GM12891 (cell line): Measurements from ENCODE around the gene MAGEF1.

Experiments
- POLR2A ChIP-seq: IDR thresholded peaks from 2 replicates; pipeline ENCODE4 v1.6.1; 2011; ENCODE audit warnings: low read depth, low read length, control low read depth
- TAF1 ChIP-seq: IDR thresholded peaks from 2 replicates; pipeline ENCODE4 v1.6.1; 2011; ENCODE audit warnings: low read depth, low read length, control low read depth

GRCh38 chr3:184752361-184752760, 40.5 kb upstream of the MAGEF1 start:
- TF ChIP-seq TAF1 (no peak), POLR2A (no peak)
